Endothelial cell of umbilical vein (primary cell): Measurements from ENCODE around the gene NFIC.

Experiments
- EZH2 ChIP-seq: IDR thresholded peaks from 2 replicates; pipeline ENCODE4 v1.6.1; 2012; ENCODE audit warnings: borderline replicate concordance, low read depth, mild to moderate bottlenecking, moderate library complexity, low read length, inconsistent platforms; ENCODE audit not compliant: severe bottlenecking
- FOS ChIP-seq: IDR thresholded peaks from 2 replicates; pipeline ENCODE4 v1.6.1; 2011; ENCODE audit warnings: mild to moderate bottlenecking, low read length, moderate library complexity, borderline replicate concordance; ENCODE audit not compliant: insufficient read depth
- POLR2A ChIP-seq: IDR thresholded peaks from 2 replicates; pipeline ENCODE4 v1.6.1; 2012; ENCODE audit warnings: low read depth, mild to moderate bottlenecking, control low read depth, low read length
- POLR2AphosphoS5 ChIP-seq: IDR thresholded peaks from 2 replicates; pipeline ENCODE4 v1.6.1; 2012; ENCODE audit warnings: low read depth, mild to moderate bottlenecking, control low read depth, low read length, moderate library complexity; ENCODE audit not compliant: insufficient read depth
- TF ChIP-seq, protein P1 (sequence below), 2 donors: IDR thresholded peaks; 1 replicate in 1 of 2; 2 replicates in 1 of 2; pipeline ENCODE4 v1.5.1; 2011; ENCODE audit warnings: low read length in 2 of 2, mild to moderate bottlenecking in 2 of 2, moderate library complexity in 2 of 2, control low read depth in 1 of 2, inconsistent platforms in 1 of 2, low read depth in 1 of 2; ENCODE audit not compliant: insufficient read depth in 1 of 2; ENCODE audit errors: extremely low read depth in 1 of 2
- TF ChIP-seq, protein P2 (sequence below): IDR thresholded peaks from 2 replicates; pipeline ENCODE4 v1.6.1; 2011; ENCODE audit not compliant: insufficient read depth, insufficient read length

DNA sequence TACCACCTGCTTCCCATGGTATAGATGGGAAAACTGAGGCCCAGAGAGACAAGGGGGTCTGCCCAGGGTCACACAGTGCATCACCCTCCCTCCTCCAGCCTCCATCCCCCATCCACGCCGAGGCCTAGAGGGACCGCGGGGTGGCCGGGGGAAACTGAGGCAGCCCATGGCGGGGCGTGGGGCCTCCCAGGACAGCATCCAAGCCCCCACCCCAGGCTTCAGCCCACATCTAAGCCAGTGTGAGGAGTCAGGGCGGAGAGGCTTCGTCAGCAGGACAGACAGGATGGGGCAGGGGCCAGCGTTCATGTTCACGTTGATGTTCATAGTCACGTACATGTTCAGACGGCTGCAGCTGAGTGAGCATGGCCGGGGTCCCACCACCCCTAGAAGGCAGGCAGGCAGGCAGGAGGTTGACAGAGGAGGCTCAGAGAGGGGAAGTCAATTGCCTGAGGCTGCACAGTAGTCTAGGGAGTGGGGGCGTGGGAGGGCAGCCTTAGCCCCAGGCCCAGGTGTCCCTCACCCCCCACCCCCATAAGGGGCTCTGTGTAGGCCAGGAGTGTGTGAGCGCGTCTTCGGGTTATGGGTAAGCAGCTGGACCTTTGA lies 90.6 kb downstream of the NFIC start:
- TF ChIP-seq, protein P1, sequence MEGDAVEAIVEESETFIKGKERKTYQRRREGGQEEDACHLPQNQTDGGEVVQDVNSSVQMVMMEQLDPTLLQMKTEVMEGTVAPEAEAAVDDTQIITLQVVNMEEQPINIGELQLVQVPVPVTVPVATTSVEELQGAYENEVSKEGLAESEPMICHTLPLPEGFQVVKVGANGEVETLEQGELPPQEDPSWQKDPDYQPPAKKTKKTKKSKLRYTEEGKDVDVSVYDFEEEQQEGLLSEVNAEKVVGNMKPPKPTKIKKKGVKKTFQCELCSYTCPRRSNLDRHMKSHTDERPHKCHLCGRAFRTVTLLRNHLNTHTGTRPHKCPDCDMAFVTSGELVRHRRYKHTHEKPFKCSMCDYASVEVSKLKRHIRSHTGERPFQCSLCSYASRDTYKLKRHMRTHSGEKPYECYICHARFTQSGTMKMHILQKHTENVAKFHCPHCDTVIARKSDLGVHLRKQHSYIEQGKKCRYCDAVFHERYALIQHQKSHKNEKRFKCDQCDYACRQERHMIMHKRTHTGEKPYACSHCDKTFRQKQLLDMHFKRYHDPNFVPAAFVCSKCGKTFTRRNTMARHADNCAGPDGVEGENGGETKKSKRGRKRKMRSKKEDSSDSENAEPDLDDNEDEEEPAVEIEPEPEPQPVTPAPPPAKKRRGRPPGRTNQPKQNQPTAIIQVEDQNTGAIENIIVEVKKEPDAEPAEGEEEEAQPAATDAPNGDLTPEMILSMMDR (IDR thresholded peaks at IDR 0.05; ENCODE audit: extremely low read depth in 1 of 2, insufficient read depth in 1 of 2, low read depth in 1 of 2, low read length in 2 of 2), result no peak
- TF ChIP-seq EZH2 (no peak), POLR2AphosphoS5 (no peak), POLR2A (no peak), FOS (no peak)
- TF ChIP-seq, protein P2, sequence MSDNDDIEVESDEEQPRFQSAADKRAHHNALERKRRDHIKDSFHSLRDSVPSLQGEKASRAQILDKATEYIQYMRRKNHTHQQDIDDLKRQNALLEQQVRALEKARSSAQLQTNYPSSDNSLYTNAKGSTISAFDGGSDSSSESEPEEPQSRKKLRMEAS, result no peak
